ENCODE measurements around the gene ZNF451.

- TF ChIP-seq, protein P1, sequence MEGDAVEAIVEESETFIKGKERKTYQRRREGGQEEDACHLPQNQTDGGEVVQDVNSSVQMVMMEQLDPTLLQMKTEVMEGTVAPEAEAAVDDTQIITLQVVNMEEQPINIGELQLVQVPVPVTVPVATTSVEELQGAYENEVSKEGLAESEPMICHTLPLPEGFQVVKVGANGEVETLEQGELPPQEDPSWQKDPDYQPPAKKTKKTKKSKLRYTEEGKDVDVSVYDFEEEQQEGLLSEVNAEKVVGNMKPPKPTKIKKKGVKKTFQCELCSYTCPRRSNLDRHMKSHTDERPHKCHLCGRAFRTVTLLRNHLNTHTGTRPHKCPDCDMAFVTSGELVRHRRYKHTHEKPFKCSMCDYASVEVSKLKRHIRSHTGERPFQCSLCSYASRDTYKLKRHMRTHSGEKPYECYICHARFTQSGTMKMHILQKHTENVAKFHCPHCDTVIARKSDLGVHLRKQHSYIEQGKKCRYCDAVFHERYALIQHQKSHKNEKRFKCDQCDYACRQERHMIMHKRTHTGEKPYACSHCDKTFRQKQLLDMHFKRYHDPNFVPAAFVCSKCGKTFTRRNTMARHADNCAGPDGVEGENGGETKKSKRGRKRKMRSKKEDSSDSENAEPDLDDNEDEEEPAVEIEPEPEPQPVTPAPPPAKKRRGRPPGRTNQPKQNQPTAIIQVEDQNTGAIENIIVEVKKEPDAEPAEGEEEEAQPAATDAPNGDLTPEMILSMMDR (conservative IDR thresholded peaks at IDR 0.05; ENCODE audit: low read length), result no peak
- no peak for TF ChIP-seq EZH2phosphoT487 (IDR thresholded peaks at IDR 0.05; ENCODE audit: borderline replicate concordance)
These were observed 17.0 kb downstream of the ZNF451 start for GRCh38 chr6:57106990-57107389.
